OCI-LY1 (cell line): Measurements from ENCODE around the gene ICOSLG.

ENCODE experiments used
- CTCF ChIP-seq: fragments of 200-600 bp; sonication (generic), shearing (Covaris generic); IDR thresholded peaks from 2 replicates; pipeline ENCODE4 v1.5.1; 2017; ENCODE audit warnings: mild to moderate bottlenecking, antibody characterized with exemption, low read length, moderate library complexity, mixed read lengths
- EZH2 ChIP-seq: fragments of 200-600 bp; sonication (generic), shearing (Covaris generic); IDR thresholded peaks from 2 replicates; pipeline ENCODE4 v1.8.0; 2017; ENCODE audit warnings: borderline replicate concordance, mixed run types, mild to moderate bottlenecking, antibody characterized with exemption, low read length, moderate library complexity, mixed read lengths

GRCh38 chr21:44263221-44263760 lies 22.5 kb upstream of the ICOSLG start:
- TF ChIP-seq CTCF (no peak), EZH2 (no peak)
